OCI-LY3 (cell line): ENCODE results near the gene OTOGL.

ENCODE experiments used
- EZH2phosphoT487 ChIP-seq: fragments of 200-600 bp; shearing (Covaris generic); IDR thresholded peaks from 2 replicates; pipeline ENCODE4 v1.6.1; 2018; ENCODE audit warnings: antibody characterized with exemption, mixed run types, low read depth
- TF ChIP-seq, protein P1 (sequence below): fragments of 200-600, 300-600 bp; sonication (generic); IDR thresholded peaks from 2 replicates; pipeline ENCODE4 v1.5.1; 2014; ENCODE audit warnings: antibody characterized with exemption, low read length, low read depth

DNA sequence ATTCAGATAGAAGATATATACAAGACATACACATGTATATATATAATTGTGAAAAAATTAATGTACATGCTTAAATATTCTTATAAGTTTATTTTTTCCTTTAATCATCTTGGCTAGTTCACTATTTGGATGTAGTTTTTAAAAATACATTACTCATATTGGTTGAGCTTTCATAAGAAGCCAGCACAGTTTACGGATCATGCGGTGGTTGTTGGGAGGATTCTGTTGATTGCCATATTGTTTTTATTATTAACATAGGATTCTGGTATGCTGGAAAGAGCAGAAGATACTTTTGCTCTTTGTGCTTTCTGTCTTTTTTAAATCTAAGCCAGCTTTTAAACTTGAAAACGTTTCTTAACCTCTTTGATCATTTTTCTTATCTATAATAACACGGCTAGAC lies 163.4 kb downstream of the OTOGL start:
- TF ChIP-seq, protein P1, sequence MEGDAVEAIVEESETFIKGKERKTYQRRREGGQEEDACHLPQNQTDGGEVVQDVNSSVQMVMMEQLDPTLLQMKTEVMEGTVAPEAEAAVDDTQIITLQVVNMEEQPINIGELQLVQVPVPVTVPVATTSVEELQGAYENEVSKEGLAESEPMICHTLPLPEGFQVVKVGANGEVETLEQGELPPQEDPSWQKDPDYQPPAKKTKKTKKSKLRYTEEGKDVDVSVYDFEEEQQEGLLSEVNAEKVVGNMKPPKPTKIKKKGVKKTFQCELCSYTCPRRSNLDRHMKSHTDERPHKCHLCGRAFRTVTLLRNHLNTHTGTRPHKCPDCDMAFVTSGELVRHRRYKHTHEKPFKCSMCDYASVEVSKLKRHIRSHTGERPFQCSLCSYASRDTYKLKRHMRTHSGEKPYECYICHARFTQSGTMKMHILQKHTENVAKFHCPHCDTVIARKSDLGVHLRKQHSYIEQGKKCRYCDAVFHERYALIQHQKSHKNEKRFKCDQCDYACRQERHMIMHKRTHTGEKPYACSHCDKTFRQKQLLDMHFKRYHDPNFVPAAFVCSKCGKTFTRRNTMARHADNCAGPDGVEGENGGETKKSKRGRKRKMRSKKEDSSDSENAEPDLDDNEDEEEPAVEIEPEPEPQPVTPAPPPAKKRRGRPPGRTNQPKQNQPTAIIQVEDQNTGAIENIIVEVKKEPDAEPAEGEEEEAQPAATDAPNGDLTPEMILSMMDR, result no peak
- TF ChIP-seq EZH2phosphoT487, result no peak
